Lower leg skin (tissue), 3 donors: Measurements from ENCODE around the gene STRA6.
"Not testable (repeated sequence)": the region's sequence is repeated elsewhere in the genome, so short reads cannot be mapped to it uniquely, and the experiment has no call there.

Source experiments
- CTCF ChIP-seq, 3 donors: fragments of 450-650 bp; IDR thresholded peaks; one replicate each; pipeline ENCODE4 v1.5.1; 2016; ENCODE audit warnings: antibody characterized with exemption in 3 of 3, mild to moderate bottlenecking in 3 of 3, moderate library complexity in 2 of 3
- POLR2A ChIP-seq, 2 donors: fragments of 450-650 bp; IDR thresholded peaks; one replicate each; pipeline ENCODE4 v1.6.1; 2016 to 2017; ENCODE audit warnings: antibody characterized with exemption in 2 of 2, mild to moderate bottlenecking in 1 of 2, moderate library complexity in 1 of 2

- TF ChIP-seq CTCF, POLR2A (IDR thresholded peaks at IDR 0.05): not testable (repeated sequence)
Measured at GRCh38 chr15:74160390-74160789, 42.2 kb downstream of the STRA6 start.
